Activated CD8-positive, alpha-beta memory T cell treated with anti-CD3 and anti-CD28 coated beads, Interleukin-2, amount 50 U/mL, for 48 hours (primary cell): ENCODE data around the gene CELA2B.
A peak's percentile ranks its signal among the peaks of the same experiment; 100 is the strongest.
"Not testable (repeated sequence)": the region's sequence is repeated elsewhere in the genome, so short reads cannot be mapped to it uniquely, and the experiment has no call there.

Experiments used
- DNase-seq: peaks from one replicate; pipeline ENCODE4 v3.0.0-alpha.2; 2020

The CELA2B gene

DNA sequence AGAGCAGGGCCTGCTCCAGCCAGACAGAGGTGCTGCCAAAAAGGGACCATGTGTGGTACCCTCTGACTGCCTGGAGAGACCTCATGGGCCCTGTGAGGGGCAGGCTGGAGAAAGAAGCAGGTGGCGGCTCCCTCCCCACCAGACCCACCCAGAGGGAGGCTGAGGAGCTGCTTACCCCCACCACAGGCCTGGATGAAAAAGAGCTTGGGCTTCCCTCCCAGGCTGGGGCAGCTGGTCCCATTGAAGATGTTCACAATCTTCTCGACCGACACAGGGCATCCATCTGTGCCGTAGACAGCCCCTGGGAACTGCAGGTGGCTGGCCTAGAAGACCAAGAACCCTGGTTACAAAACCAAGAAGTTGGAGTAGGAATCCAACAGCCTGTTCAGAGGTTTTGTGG is 28.5 kb downstream of the CELA2B start:
- DNase-seq = no peak

GRCh38 chr1:15506831-15507230 is 30.9 kb downstream of the CELA2B start:
- DNase-seq = no peak

DNA sequence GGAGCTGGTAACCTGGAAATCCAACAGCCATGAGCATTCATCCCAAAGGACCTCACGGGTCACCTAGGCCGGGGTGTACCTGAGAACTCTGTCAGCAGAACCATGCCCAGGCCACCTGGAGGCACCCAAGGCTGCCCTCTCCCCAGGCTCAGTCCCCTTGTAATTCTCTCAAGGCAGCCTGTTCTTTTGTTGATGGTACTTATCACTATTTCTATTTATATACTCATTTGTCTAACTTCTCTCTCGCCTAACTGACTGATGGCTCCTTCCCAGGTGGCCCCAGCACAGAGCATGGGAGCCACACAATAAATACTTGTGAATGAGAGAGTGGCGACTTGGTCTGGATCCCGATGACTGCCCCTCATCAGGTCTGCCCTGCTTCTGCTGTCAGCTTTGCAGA is 31.4 kb downstream of the CELA2B start:
- DNase-seq = no peak

DNA sequence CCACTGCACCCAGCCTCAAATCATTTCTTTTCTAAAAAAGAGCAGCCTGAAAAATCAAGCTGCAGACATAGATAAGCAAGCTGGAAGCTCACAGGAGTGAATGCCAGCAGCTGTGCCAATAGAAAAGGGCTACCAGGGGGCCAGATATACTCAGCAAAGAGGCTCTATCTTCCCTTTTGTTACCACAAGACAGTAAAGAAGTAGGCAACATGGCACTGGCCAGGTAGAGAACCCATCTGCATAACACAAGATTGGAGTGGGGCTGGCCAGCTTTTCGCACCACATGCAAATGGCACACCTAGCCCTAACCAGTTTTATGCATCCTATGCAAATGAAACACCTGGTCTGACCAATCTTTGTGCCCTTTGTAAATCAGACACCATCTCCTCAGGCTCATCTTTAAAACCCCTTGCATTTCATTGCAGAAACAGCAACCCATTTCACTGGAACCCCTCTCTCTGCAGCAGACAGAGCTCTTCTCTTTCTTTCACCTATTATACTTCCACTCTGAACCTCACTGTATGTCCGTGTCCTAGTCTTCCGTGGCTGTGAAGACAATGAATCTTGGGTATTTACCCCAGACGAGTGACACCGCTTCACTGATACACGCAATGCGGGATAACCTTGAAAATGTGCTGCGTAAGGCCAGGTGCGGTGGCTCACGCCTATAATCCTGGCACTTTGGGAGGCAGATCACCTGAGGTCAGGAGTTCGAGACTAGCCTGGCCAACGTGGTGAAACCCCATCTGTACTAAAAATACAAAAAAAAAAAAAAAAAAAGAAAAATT is 33.0 kb downstream of the CELA2B start:
- no peak for DNase-seq

GRCh38 chr1:15509586-15509985 is 33.7 kb downstream of the CELA2B start:
- DNase-seq = no peak

DNA sequence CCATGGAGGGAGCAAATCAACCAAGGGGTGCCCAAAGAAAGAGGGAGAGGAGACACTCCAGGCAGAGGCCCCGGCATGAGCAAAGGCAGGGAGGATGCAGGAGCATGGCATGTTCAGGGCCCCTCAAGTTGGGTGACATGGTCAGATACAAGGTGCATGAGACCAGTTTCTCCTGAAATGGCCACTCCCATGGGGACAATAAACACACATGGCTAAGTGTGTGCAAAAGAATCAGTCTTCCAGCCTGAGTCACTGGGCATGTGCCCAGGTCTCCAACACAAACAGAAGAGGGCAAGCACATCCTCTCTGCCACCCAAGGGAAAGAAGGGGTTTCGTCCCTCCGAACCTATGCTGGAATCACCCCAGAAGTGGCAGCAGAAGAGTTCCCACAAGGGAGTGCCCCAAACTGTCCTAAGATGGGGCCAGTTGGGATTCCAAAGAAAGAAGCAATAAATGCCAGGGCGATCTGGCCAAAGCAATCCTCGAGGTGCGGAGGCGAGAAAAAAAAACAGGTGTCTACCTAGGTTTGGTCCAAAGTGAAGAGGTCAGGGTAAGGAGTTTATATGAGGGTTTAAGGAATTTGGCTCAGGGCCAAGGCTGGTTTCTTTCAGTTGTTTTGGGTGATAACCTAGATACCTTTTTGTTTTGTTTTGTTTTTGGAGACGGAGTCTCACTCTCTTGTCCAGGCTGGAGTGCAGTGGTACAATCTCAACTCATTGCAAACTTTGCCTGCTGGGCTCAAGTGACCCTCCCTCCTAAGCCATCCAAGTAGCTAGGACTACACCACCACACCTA is 34.9 kb downstream of the CELA2B start:
- DNase-seq = no peak

DNA sequence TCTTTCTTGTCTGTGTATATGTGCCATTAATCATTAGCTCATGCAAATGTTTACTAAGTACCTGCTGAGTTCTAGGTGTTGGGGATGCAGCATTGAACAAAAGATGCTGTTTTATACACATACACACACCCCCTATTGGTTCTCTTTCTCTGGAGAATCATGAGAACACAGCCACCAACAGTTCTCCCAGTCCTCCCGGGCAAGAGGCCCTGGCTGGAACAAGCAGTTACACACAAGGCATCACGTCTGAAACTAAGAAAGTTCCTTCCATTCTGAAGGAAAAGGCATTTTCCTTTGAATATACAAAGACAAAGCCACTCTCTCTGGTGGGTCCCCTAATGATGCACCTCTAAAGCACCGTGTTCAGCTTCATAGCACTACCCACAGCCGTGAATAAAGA is 37.3 kb downstream of the CELA2B start:
- no peak for DNase-seq

DNA sequence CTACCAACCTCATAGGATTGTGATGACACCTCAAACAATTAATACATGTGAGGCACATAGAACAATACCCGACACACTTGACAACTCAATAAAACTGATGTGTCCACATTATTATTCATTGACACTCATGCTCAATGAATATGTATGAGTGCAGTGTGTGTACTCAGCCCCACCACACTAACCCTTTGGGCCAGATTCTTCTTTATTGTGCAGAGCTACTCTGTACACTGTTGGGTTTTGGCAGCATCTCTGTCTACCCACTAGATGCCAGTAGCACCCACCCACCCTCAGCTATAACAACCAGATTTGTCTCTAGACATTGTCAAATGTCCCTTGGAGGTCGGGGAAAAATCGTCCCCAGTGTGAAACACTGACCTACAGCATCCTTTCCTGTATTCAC is 38.0 kb downstream of the CELA2B start:
- DNase-seq = no peak

DNA sequence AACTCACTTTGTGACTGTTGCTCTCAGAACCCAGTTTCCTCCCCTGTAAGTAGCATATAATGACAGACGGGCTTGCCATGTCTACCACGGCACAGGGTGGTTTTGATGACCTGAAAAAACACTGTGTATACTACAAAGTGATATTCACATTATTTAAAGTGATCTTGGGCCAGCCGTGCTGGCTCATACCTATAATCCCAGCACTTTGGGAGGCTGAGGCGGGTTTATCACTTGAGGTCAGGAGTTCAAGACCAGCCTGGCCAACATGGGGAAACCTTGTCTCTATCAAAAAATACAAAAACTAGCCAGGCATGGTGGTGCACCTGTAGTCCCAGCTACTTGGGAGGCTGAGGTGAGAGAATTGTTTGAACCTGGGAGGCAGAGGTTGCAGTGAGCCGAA is 38.7 kb downstream of the CELA2B start:
- not testable (repeated sequence) for DNase-seq

DNA sequence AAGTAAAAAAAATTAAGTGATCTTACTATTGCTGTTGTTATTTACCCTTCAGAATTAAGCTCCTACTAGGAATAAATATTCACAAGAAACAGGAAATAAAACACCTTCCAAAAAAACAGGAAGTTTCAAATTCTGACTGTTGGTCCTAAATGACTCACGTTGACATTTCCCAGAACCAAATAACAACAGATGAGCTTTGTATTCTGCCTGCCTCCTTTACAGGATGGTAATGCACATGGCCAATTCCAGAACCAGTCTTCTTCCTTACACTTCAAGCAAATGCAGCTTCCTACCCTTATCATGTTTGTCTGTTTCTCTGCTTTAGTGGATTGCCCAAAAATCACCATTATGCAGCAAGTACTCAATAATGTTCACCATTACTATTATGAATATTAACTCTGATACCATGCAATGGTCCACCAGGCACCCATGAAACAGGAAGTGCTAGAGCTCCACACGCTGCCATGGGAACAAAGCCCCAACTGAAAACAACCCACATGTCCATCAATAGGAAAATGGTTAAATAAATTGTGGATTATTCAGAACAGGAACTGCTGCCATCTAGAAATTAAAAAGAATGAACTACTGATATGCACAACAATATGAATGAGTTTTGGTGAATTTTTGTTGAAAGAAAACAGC is 39.2 kb downstream of the CELA2B start:
- DNase-seq = no peak

GRCh38 chr1:15519625-15520024 is 43.7 kb downstream of the CELA2B start:
- DNase-seq = no peak

DNA sequence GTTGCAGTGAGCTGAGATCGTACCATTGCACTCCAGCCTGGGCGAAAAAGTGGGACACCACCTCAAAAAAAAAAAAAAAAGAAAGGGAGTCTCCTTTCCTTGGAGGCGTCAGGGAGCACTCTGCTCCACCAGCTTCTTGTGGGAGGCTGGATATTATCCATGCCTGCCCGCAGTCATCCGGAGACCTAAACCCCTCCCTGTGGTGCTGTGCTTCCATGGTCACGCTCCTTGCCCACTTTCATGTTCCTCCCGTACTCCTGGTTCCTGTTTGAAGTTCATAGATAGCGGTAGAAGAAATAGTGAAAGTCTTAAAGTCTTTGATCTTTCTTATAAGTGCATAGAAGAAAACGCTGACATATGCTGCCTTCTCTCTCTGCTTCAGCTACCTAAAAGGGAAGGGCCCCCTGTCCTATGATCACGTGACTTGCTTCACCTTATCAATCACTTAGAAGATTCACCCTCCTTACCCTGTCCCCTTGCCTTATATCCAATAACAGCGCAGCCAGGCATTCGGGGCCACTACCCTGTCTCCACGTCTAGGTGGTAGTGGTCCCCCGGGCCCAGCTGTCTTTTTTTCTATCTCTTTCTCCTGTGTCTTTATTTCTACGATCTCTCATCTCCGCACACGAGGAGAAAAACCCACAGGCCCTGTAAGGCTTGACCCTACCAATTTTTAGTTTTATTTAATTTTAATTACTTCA is 45.5 kb downstream of the CELA2B start:
- not testable (repeated sequence) for DNase-seq

DNA sequence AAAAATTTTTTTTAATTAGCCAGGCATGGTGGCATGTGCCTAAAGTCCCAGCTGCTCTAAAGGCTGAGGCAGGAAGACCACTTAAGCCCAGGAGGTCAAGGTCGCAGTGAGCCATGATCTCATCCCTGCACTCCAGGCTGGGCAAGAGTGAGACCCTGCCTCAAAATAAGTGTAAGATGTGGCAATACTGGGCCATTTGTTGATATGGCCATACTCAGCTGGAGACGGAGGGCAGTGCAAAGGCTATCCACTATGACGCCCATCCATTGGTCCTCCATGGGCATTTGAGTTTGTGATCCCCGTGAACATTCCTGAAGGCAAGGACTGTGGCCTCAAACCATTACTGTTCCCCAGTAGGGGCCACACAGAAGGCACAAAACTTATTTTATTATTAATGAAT is 46.6 kb downstream of the CELA2B start:
- DNase-seq = no peak

DNA sequence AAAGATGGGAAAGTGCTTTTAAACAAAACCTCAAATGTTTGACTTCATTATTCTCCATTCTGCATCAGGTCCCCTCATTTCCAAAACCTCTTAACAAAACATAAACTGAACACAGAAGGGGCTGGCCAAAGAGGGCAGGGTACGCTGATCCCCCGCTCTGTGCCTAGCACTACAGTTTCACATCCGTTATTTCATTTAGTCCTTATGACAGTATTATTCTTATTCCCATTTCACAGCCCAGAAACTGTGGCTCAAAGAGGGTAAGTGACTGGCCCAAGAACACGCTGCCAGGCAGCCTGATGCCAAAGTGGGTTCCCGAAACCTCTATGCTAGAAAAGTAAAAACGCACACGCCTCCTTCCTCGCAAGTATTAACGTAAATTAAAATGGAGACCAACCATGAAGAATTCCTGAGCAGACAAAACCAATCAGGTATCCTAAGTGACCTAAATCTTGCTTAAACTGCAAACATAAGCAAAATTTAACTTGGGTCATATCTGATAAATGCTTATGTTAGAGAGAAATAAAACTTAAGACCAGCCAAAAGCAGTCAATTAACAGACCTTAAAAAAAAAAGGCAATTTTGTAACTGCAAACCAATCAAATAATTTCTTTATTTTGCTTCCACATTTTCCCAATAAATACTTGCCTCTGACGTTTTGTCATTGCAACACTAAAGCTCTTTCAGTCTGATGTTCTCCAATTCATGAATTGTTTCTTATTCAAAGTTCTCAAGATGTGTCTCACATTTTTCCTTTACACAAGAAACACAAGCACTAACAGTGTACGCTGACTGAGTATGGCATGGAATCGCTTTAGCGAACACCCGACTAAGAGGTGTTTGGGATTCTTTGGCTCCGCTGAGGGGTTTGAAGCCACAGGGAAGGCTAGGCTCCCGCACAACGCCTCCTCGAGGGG is 47.5 kb downstream of the CELA2B start:
- no peak for DNase-seq

- DNase-seq = no peak
Observed at GRCh38 chr1:15524021-15524282, 48.0 kb downstream of the CELA2B start, which contains the start of gene CASP9. Gene CASP9 (minus strand): TSS chr1:15524215. CDS start chr1:15524200, 15 bp downstream.

GRCh38 chr1:15524283-15525049 is 48.6 kb downstream of the CELA2B start:
- DNase-seq = peak; percentile 99

GRCh38 chr1:15525050-15526020 is 49.4 kb downstream of the CELA2B start:
- DNase-seq = no peak

GRCh38 chr1:15526021-15526489 is 50.2 kb downstream of the CELA2B start:
- DNase-seq = no peak

GRCh38 chr1:15526490-15527339 is 50.8 kb downstream of the CELA2B start, which contains the start of gene DNAJC16:
Gene DNAJC16 (plus strand): TSS chr1:15526848. CDS start chr1:15529106, 2,258 bp downstream.
- DNase-seq = peak; percentile 96
